ENCODE data around the gene ADCY2. TPM values are rescaled to one million over a fixed set of nuclear protein-coding genes. Genes with fewer than 3 reads are reported as not detected.

The ADCY2 gene
- total RNA-seq, 1 donor from 2014 or later, result 2.4 TPM

DNA sequence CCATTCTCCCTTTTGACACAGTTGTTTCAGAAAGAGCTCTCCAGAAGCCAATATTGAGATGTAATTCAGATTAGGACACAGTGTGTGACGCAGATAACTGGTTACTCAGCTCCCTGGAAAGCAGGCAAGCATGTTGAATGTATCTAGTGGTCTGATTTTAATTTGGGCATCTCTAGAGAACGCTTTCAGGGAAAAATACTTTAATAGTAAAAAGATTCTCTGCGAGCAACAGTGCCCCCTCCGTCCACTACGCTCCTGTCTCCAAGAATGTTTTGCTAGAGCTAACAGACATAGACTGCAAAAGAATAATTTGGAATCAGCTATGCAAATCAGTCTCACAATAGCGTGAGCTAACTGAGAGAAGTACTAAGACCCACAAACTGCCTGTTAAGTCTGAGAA is 431.7 kb downstream of the ADCY2 start:
- no peak for DNase-seq (ENCODE audit: low spot score)

- DNase-seq (ENCODE audit: low spot score), result no peak
Measured at GRCh38 chr5:7828269-7828668, 432.3 kb downstream of the ADCY2 start.

DNA sequence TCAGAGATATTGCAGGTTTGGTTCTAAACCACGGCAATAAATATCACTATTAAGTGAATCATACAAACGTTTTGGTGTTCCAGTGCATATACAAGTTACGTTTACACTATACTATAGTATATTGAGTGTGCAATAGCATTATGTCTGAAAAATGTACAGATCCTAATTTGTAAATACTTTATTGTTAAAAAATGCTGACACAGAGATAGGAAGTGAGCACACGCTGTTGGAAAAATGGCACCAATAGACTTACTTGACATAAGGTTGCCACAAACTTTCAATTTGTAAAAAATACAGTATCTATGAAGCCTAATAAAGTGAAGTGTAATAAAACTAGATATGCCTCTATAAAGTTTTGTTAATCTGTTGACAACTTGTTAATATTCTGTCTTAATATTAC is 439.0 kb downstream of the ADCY2 start:
- no peak for DNase-seq (ENCODE audit: low spot score)

DNA sequence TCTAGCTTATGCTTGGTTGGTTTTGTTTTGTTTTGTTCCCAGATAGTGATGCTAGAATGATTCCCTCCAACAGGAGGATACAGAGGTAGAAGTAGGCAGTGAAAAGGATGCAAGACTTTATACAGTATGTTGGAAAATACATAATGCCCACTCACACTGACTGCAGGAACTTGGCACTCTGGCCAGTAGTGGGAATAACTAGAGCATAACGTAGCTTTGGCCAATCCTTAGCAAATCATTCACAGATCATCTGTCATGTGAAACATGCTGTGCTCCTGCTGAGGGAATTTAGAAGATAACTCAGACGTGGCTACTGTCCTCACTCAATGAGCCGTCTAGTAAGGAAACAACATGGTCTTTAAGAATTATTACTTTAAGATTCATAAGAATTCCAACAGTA is 441.5 kb downstream of the ADCY2 start:
- DNase-seq (ENCODE audit: low spot score), result no peak

DNA sequence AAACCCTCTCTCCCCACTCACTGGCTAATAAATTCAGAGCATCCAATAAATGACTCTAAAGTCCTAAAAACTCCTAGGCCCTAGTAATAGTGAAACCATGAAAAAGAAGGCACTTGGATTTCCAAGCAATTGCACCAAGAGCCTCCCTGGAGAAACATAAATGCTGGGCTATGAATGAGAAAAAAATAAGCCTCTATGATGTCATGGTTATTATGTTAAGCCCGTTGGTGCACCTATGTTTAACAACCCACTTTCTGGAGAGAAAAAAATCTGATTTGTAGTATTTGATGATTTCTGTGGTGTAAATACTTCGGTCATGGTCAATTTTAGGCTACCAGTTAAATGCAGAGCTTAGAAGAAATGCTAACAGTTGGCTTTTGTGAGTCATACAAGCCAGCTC is 446.6 kb downstream of the ADCY2 start:
- no peak for DNase-seq (ENCODE audit: low spot score)

DNA sequence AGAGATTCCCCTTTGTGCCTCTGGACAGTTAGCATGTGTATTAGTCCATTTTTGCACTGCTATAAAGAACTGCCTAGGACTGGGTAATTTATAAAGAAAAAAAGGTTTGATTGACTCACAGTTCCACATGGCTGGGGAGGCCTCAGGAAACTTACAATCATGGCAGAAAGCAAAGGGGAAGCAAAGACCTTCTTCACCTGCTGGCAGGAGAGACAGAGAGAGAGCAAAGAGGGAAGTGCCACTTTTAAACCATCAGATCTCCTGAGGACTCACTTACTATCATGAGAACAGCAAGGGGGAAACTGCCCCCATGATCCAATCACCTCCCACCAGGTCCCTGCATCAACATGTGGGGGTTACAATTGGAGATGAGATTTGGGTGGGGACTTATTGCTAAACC is 449.0 kb downstream of the ADCY2 start:
- no peak for DNase-seq (ENCODE audit: low spot score)

DNA sequence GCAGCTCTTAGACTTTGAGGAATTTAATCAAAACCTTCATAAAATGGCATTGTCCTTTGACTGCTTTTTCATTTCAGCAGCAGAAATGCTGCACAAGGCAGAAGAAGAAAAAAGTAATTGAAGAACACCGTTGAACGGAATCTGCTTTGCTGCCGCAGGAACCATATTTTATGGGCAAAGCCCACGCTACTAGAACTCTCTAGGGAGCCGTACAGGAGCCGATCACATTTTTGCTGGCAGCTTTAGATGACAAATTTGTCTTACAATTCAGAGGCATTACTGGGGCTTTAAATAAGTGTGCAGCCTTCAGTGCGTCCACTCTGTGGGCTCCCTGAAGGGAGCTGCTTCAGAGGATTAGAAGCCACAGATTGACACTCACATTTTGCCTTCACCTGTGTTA is 449.6 kb downstream of the ADCY2 start:
- DNase-seq (ENCODE audit: low spot score), result no peak

GRCh38 chr5:7846327-7846726 is 450.4 kb downstream of the ADCY2 start:
- no peak for DNase-seq (ENCODE audit: low spot score)

DNA sequence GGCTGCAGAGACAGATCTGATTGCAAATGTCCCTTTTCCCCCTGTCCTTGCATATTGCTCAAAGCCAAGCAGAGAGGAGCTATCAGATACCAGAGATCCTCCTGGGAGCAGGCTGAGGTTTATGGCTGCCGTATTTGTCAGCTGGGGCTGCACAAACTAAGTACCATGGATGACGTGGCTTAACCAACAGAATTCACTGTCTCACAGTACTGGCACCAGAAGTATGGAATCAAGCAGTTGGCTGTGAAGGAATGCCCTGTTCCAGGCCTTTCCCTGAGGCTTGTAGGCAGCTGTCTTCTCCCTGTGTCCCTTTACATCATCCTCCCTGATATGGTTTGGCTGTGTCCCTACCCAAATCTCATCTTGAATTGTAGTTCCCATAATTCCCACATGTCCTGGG is 452.4 kb downstream of the ADCY2 start:
- DNase-seq (ENCODE audit: low spot score), result no peak

DNA sequence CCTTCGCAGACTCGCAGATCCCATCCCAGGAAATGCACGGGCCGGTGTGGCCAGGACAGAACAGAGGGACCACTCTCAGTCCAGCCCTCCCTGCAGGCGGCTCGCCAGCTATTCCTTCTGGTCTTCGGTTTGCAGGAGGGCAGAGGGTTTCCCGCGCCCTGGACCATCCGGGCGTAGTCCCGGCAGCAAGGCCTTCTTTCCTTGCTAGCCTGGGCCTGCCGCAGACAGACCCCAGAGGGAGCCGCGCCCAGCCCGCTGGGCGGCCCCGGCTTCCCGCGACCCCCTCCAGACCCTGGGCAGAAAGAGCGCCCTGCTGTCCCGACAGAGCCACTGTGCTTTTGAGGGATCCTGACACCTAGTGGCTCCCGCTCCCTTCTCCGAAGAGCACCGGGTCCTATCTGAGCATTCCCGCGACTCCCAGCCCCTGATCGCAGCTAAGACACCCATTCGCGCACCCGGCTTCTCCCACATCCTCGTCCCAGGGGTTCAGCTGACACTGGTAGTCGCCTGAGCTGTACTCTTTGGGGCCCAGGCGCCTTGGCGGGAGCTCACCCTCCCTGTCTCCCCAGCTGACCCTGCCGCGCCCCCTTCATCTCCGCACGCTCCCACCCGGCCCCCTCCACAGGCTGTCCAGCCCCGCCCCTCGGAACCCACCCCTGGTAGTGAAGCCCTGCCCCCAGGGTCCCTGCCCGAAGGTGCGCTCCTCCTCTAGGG is 453.9 kb downstream of the ADCY2 start:
- DNase-seq (ENCODE audit: low spot score), result no peak

DNA sequence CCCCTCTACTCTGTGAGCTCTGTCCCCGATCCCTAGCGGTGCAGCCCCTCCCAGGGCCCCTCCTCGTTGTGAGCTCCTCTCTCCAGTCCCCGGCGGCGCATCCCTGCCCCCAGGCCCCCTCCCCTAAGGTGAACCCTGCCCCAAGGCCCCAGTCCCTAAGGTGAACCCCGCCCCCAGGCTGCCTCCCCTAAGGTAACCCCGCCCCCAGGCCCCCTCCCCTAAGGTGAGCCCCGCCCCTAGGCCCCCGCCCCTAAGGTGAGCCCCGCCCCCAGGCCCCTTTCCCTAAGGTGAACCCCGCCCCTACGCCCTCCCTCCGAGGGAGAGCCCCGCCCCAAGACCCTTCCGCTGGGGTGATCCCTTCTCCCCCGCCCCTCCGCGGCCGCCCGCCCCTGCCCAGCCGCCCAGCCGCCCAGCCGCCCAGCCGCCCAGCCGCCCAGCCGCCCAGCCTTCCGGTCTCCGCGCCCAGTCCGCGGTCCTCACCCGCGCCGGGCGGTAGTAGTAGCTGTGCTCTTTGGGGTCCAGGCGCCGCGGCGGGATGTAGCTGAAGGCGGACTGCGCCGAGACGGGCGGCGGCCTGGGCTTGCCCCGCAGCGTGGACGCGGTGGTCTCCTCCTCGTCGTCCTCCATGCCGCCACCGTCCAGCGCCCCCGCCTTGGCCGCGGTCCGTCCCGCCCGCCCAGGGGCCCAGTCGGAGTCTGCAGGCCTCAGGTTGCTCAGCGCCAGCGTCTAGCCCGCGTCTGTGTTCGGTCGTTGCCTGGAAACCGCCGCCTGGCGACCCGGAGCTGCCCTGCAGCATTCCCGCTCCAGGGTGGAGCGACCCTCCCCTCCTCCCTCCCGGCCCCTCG is 454.7 kb downstream of the ADCY2 start, which contains the start of gene CFAP90:
Gene CFAP90 (minus strand): TSS at position 739 of the 845 bp plus-strand sequence. CDS start 112 bp downstream, at position 627.
- no peak for DNase-seq (ENCODE audit: low spot score)

DNA sequence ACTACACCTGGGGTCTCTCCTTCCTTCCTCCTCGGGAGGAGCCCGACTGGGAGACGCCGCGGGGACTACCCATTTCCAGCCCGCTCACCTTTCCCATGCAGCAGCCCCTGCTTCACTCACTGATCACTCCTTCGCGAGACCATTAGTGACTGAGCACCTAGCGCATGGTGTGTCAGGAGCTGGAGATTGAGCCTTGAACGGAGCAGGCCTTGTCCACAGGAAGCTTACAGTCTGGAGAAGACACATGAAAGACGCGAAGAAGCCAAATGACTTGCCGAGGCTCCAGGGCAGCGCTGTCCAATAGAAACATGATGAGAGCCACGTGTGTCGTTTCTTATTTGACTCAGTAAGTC is 455.3 kb downstream of the ADCY2 start:
- DNase-seq (ENCODE audit: low spot score), result no peak

GRCh38 chr5:7851617-7852289 is 455.8 kb downstream of the ADCY2 start:
- DNase-seq (ENCODE audit: low spot score), result no peak

GRCh38 chr5:7852542-7852941 is 456.6 kb downstream of the ADCY2 start:
- no peak for DNase-seq (ENCODE audit: low spot score)

DNA sequence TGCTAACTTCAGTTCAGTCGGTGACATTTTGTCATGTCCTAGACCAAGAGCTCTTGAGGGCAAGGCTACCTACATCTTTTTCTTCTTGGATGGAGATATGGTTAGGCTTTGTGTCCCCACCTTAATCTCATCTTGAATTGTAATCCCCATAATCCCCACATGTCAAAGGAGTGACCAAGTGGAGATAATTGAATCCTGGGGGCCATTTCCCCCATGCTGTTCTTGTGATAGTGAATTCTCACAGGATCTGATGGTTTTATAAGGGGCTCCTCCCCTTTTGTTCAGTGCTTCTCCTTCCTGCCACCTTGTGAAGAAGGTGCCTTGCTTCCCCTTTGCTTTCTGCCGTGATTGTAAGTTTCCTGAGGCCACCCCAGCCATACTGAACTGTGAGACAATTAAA is 457.1 kb downstream of the ADCY2 start:
- no peak for DNase-seq (ENCODE audit: low spot score)

DNA sequence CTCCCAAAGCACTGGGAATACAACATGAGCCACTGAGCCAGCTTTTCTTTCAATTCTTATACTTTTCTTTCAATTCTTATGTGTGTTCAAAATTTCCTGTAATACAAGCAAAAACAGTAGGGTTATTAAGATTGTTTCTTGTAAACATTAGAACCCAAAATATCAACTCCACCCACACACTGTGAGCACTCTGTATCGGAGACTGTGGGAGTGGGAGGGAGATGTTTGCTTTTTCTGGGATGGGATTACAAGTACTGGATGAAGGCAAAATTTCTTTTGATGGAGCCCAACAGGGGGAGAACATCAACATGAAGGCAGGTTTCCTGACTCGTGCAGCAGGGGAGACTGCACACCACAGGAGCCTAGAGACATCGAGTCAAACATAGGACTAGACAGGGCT is 459.7 kb downstream of the ADCY2 start:
- DNase-seq (ENCODE audit: low spot score), result no peak

DNA sequence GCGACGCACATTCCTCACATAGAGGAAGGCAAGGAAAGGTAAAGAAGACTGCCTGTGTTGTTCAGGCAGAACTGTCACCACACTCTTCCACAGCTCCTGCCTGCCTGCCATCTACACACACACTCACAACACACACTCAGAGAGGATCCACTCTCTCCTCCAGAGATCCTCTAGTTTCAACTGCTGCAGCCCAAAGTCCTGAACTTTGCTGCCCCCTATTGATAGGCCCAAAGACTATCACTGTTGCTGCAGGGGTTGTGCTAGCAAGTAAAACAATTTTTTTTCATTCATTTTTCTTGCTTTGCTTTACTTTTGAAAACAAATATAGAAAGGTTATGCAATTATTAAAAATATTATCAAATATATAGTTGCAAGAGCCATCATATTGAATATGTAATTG is 460.9 kb downstream of the ADCY2 start:
- no peak for DNase-seq (ENCODE audit: low spot score)

DNA sequence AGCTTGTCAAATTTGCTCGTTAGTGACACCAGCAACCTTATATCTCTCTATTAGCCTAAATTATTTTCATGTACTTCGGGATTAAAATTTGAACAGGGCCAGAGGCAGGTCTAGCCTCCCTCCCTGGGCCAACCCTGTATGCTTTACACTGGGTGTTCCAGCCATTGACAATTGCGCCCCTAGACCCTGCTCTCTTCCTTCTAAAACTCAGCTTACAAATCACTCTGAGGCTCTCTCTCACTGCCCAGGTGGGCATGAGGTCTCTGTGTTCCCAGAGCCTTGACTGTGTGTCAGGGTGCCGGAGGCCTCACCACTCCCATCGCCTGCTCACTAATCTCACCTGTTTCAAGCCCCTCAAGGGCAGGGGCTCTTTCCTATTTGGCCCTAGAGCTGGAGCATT is 461.4 kb downstream of the ADCY2 start:
- no peak for DNase-seq (ENCODE audit: low spot score)

- no peak for DNase-seq (ENCODE audit: low spot score)
Measured at GRCh38 chr5:7857926-7858632, 462.1 kb downstream of the ADCY2 start.

- DNase-seq (ENCODE audit: low spot score), result no peak
Measured at GRCh38 chr5:7866196-7866595, 470.3 kb downstream of the ADCY2 start.

GRCh38 chr5:7867260-7867659 is 471.3 kb downstream of the ADCY2 start:
- DNase-seq (ENCODE audit: low spot score), result no peak

DNA sequence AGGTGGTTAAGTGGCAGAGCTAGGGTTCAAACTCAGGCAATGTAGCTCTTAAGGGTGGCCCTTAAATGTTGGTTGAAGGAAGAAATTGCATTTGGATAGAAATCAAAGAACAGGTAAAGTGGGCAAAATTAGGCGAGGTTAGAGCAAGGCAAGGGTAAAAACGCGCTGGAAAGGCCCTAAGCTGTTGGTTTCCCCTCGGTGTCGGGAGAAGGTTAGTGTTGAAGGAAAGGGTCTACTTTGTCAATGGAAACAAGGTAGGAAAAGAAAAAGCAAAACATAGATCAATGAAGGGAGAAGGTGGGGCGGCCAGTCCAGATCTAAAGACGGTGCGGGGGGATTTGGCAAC is 472.5 kb downstream of the ADCY2 start:
- DNase-seq (ENCODE audit: low spot score), result no peak
